Tibial artery (tissue), 4 donors: ENCODE data around the gene C2orf68.
A peak's percentile ranks its signal among the peaks of the same experiment; 100 is the strongest.
"Not testable (repeated sequence)": the region's sequence is repeated elsewhere in the genome, so short reads cannot be mapped to it uniquely, and the experiment has no call there.

Source experiments
- DNase-seq, 2 donors: peaks; one replicate each; pipeline ENCODE4 v3.0.0-alpha.2; 2019
- H3K27ac ChIP-seq, 2 donors: fragments of 200-600 bp; sonication (generic) in 1 of 2; 1 replicate in 1 of 2; 2 replicates in 1 of 2; pipeline ENCODE4 v1.5.1; 2018 to 2019; ENCODE audit warnings: mild to moderate bottlenecking in 1 of 2
- H3K27me3 ChIP-seq, 2 donors: fragments of 200-600 bp; sonication (generic) in 1 of 2; one replicate each; pipeline versions ENCODE4 v1.5.1 to v1.6.0; 2016 to 2019
- H3K36me3 ChIP-seq, 3 donors: fragments of 200-600 bp; sonication (generic) in 2 of 3; one replicate each; pipeline ENCODE4 v1.5.1; 2016 to 2019; ENCODE audit warnings: mild to moderate bottlenecking in 2 of 3
- H3K4me1 ChIP-seq, 4 donors: fragments of 200-600 bp; sonication (generic) in 2 of 4; 1 replicate in 3 of 4; 2 replicates in 1 of 4; pipeline ENCODE4 v1.5.1; 2016 to 2019
- H3K4me3 ChIP-seq, 2 donors: fragments of 200-600 bp; sonication (generic) in 1 of 2; 1 replicate in 1 of 2; 2 replicates in 1 of 2; pipeline ENCODE4 v1.5.1; 2018 to 2019; ENCODE audit warnings: mild to moderate bottlenecking in 2 of 2
- H3K9me3 ChIP-seq, 3 donors: fragments of 200-600 bp; sonication (generic) in 1 of 3; one replicate each; pipeline ENCODE4 v1.5.1; 2016 to 2019
- CTCF ChIP-seq, 2 experiments: fragments of 200-600 bp in 1 of 2; fragments of 450-650 bp in 1 of 2; IDR thresholded peaks; one replicate each; pipeline ENCODE4 v1.5.1; 2017 to 2019; ENCODE audit warnings: antibody characterized with exemption in 2 of 2, mild to moderate bottlenecking in 1 of 2, moderate library complexity in 1 of 2
- intact Hi-C: fragments of 100-400 bp; cut with DNase I; formaldehyde crosslinking; loops from one replicate; pipeline ENCODE4 v1.15.0; 2023; ENCODE audit warnings: low total_unique reads

The C2orf68 gene

GRCh38 chr2:85604568-85605339, 7.1 kb downstream of the C2orf68 start:
- no peak for DNase-seq
- peaks cover 6 to 44% (median 17%) of the 10 kb centered on the region in 3 donors for H3K36me3 ChIP-seq
- H3K27ac ChIP-seq: peak overlapping the region; percentile 82 to 88
- peaks cover 8 to 79% (median 59%) of the 10 kb centered on the region in 4 donors for H3K4me1 ChIP-seq
- no peaks in the 10 kb centered on the region for H3K27me3 ChIP-seq
- TF ChIP-seq CTCF (IDR thresholded peaks at IDR 0.05): no peak
- H3K9me3 ChIP-seq: no peaks in the 10 kb centered on the region
- H3K4me3 ChIP-seq: peak overlapping the region; percentile 3 to 69
- intact Hi-C loops: no loop called here

- H3K9me3 ChIP-seq, intact Hi-C loops, DNase-seq, H3K27me3 ChIP-seq: not testable (repeated sequence)
- H3K4me3 ChIP-seq: peak overlapping the region; percentile 69 to 82
- peaks cover 8 to 79% (median 54%) of the 10 kb centered on the region in 4 donors for H3K4me1 ChIP-seq
- H3K27ac ChIP-seq: peak overlapping the region; percentile 82 to 88
- H3K36me3 ChIP-seq: peaks cover 3 to 44% (median 17%) of the 10 kb centered on the region in 3 donors
These were observed 7.8 kb downstream of the C2orf68 start for GRCh38 chr2:85604133-85604444.

DNA sequence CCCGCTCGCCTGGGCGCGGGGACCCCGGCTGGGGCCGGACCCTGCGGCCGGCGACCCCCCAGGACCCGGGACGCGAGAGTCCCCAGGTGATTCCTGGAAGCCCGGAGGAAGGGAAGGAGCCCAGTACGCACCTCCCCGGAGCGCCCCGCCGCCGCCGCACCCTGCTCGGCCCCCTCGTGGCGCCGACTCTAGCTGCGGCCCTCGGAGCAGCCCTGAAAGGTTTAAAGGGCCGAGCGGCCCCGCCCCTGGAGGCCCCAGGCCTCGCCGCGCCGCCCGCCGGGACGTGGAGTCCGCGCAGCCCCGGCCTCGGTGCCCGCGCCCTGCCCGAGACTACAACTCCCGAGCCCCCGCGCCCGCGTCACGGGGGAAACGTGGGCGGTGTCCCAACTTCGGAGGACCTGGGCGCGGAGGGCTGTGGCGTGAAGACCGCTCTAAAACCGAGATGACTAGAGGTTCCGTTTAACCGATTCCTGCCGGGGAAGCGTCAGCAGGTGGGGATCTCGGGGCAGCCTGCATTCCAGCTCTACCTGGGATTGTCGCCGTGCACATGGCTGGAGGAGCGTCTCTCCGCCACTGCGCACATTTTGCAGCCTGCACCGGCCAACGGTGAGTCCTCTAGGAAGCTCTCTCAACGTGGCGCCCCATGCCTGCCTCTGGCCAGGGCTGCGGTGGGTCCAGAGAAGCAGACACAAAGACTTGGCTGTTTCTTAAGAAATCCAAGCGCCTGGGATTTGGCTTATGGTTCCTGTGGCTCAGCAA, 9.2 kb downstream of the C2orf68 start, which contains the start of gene TMEM150A:
TSS of gene TMEM150A (minus strand) at position 223 of the 759 bp plus-strand sequence. CDS start 750 bp downstream, outside the sequence.
- TF ChIP-seq CTCF (IDR thresholded peaks at IDR 0.05): peak; percentile 43 to 58
- Histone ChIP-seq H3K4me3 (peak within 1 kb of the TSS; percentile 69 to 82), H3K27ac (peak within 1 kb of the TSS; percentile 82 to 88), H3K27me3 (no peaks in the 10 kb centered on the region), H3K4me1 (peaks cover 8 to 73% (median 48%) of the 10 kb centered on the region in 4 donors), H3K36me3 (peaks cover 1 to 45% (median 17%) of the 10 kb centered on the region in 3 donors), H3K9me3 (no peaks in the 10 kb centered on the region)
- intact Hi-C loops: no loop called here
- peak; percentile 96 to 98 for DNase-seq

DNA sequence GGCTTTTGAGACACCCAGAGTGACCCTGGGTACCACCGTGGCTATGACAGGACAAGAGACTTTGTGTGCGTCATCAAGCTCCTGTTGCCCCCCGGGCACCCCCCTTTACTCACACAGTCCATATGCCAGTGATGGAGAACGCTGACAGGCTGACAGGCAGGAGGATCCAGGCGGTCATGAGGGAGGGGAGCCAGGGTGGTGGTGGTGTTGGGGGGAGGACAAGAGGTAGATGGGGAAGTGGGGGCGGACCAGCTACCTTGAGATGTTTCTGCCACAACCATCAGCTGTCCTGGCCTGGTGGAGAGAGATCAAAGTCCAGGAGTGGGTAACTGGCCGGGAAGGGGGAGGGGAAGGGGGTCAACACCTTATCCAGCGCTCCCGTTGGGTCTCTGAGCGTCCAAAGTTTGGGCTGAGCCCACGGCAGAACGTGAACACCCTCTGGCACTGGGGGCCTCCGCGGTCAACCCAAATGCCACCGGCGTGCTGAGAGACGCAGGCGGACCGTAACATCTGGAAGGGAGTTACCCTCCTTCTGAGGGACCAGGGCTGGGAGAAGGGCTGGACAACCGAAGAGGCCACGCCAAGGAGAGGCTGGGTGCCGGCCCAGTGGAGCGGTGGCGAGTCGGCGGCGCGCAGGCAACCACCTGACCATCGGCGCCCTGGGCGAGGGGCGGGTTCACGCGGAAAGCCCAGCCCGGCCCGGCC, 9.9 kb downstream of the C2orf68 start:
- no peaks in the 10 kb centered on the region for H3K27me3 ChIP-seq
- intact Hi-C loops: no loop called here
- no peaks in the 10 kb centered on the region for H3K9me3 ChIP-seq
- H3K27ac ChIP-seq: peak overlapping the region; percentile 82 to 88
- no peak for TF ChIP-seq CTCF (IDR thresholded peaks at IDR 0.05)
- peak; percentile 77 to 87 for DNase-seq
- H3K36me3 ChIP-seq: peaks cover 6 to 46% (median 20%) of the 10 kb centered on the region in 3 donors
- peak overlapping the region; percentile 69 to 82 for H3K4me3 ChIP-seq
- peaks cover 8 to 74% (median 51%) of the 10 kb centered on the region in 4 donors for H3K4me1 ChIP-seq

DNA sequence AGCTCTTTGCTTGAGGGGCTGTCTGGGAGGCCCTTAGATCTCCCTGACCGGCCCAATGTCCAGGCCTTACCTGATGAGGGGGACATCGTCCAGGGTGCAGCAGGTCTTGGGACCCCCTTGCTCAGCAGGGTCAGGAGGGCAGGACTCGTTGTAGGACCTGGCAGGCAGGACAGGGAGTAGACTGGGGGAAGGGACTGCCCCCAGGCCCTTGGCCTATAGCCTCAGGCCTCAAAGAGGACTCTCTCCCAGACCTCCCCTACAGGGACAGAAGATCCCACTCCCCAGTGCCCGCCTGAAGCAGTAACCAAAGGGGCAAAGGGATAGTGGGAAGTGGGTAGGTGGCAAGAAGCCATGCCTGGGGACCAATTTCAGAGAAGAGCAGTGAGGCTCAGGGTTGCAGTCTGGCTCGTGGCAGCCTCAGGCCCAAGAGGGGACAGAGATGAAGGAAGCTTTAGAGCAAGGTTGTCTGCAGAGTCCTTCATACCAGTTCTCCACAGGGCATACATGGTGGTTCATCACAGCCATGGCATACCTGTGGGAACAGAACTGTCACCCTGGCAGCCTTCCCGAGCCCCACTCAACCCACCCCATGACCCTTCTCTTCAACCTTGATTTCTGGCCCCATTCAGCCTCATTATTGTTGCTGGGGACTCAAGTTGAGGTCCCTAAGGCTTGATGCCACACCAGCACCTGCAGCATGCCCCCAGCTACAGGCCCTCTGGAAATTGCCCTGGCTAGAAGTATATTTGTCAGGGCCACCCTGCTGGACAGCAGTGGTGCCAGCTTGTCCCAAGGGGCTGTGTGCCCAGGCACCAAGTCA, 10.7 kb downstream of the C2orf68 start:
- H3K36me3 ChIP-seq: peaks cover 6 to 47% (median 24%) of the 10 kb centered on the region in 3 donors
- no peaks in the 10 kb centered on the region for H3K9me3 ChIP-seq
- H3K4me1 ChIP-seq: peaks cover 8 to 76% (median 53%) of the 10 kb centered on the region in 4 donors
- TF ChIP-seq CTCF (IDR thresholded peaks at IDR 0.05): no peak
- intact Hi-C loops: no loop called here
- peak overlapping the region; percentile 69 to 82 for H3K4me3 ChIP-seq
- DNase-seq: no peak
- no peaks in the 10 kb centered on the region for H3K27me3 ChIP-seq
- peak overlapping the region; percentile 82 to 88 for H3K27ac ChIP-seq
